ENCODE measurements around the gene TRIP12.

TRIP12 gene

DNA sequence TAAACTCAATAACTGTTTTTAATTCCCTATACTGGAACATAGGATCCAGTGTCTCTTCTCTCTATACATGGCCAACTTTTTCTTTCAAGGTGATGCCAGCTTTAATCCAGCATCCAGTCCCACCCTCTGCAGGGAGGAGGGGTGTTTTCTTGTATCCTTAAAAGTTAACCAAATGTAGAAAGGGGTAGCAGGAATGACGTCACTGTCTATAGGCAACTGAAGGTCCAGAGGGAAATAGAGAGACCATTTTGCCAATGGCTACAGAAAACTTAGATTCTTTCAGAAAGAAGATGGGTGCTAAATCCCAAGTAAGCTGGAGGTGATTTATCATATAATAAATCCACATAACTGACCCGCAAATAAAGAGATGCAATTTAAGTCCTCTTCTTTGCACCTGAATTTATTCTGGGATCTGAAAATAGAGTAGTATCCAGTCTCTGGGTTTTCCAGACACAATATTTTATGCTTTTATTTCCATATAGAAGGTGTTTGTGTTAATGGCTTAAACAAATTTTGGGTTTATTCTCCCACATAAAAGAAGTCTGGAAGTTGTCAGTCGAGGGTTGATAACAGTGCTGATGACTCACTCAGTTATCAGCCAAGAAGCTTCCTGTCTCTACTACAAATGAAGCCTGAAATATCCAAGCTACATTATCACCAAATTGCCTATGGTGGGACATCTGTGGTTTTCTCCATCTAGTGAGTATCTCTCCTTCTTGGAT is 201.7 kb downstream of the TRIP12 start:
- DNase-seq (ENCODE audit: low read depth) = no peak
- TF ChIP-seq CTCF (IDR thresholded peaks at IDR 0.05; ENCODE audit: low read depth, low read length, missing control alignments) = no peak
- no peak overlapping the region for H3K4me3 ChIP-seq (ENCODE audit: low read depth, low read length)

GRCh38 chr2:229718057-229718456 is 203.8 kb downstream of the TRIP12 start:
- no peak overlapping the region for H3K4me3 ChIP-seq (ENCODE audit: low read depth, low read length)
- no peak for TF ChIP-seq CTCF (IDR thresholded peaks at IDR 0.05; ENCODE audit: low read depth, low read length, missing control alignments)
- no peak for DNase-seq (ENCODE audit: low read depth)

DNA sequence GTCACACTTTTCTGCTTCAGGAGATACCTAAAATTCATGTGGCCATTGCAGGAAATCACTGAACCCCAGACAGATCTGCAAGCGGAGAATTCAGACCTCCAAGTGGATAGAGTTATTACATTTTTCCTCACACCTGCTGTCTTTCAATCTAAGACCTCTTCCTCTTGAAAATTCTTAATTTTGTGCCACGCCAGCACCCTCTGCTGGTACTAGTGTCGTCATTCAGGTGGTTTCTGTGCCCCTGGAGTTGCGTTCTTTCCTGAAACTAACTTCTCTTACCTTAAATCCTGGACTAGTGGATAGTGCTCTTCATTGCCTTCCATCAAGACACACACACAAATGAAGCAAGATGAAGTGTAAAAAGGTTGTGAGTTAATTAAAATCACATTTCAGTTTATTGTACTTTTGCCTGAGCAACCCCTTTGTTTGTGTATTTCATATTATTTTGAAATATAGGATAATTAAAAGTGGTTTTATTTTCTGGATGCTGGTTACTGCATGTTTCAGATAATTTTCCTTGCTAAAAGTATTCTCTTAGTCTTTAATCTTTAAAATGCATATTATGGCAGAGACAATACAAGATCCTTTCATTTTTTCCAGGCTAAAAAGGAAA is 205.8 kb downstream of the TRIP12 start:
- TF ChIP-seq CTCF (IDR thresholded peaks at IDR 0.05; ENCODE audit: low read depth, low read length, missing control alignments) = peak; percentile 59
- no peak overlapping the region for H3K4me3 ChIP-seq (ENCODE audit: low read depth, low read length)
- DNase-seq (ENCODE audit: low read depth) = no peak

DNA sequence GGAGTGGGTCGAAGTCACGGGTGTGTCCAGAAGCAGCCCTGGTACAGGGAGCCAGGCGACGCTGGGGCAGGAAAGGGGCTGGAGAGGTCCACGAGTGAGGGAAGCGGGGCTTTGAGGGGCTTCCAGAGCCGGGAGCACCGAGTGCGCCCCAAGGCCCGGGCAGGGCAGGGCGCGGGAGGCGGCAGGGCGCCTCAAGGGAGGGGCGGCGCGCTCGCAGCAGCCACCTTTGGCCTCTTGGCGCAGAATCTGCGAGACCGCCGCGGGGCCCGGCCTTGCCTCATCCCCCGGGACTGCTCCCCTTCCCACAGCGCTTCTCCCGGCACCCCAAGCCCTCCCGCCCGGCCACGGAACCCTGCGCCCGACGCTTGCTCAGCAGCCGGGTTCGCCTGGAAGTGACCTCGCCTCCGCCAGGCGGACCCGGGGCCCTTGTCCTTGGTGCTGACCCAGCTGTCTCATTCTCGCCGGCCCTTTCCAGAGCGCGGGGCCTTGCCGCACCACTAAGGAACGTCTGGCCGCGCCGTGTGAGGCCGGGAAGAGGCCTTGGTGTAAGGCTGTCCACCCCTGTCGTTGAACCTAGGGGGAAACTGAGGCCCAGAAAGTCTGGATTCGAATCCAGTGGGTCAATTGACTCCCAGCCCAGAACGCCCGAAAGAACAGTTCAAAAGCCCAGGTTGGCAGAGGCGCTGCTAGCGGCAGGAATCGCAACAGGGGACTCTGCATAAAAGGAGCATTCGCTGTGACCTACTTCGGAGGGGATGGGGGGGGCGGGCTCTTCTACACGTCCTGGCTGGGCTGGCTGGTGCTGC is 206.9 kb downstream of the TRIP12 start:
- no peak for DNase-seq (ENCODE audit: low read depth)
- TF ChIP-seq CTCF (IDR thresholded peaks at IDR 0.05; ENCODE audit: low read depth, low read length, missing control alignments) = no peak
- H3K4me3 ChIP-seq (ENCODE audit: low read depth, low read length) = peak overlapping the region; percentile 35

GRCh38 chr2:229714080-229714735 is 207.6 kb downstream of the TRIP12 start, which contains the start of gene DNER:
DNER (minus strand) TSS chr2:229714555; CDS start chr2:229714423, 132 bp downstream.
- H3K4me3 ChIP-seq (ENCODE audit: low read depth, low read length) = peak within 1 kb of the TSS; percentile 35
- no peak for DNase-seq (ENCODE audit: low read depth)
- no peak for TF ChIP-seq CTCF (IDR thresholded peaks at IDR 0.05; ENCODE audit: low read depth, low read length, missing control alignments)
